Heart left ventricle (tissue), 16 donors: ENCODE measurements around the gene LEFTY2. TPM values are rescaled to one million over a fixed set of nuclear protein-coding genes. Genes with fewer than 3 reads are reported as not detected.

ENCODE experiments used
- ATAC-seq, 4 donors: fragments of 200-7000 bp; cut with Tn5 transposase; one replicate each; pipeline ENCODE4 v1.9.1; 2020 to 2022; ENCODE audit warnings: moderate library complexity in 4 of 4, mild to moderate bottlenecking in 3 of 4, moderate number of reproducible peaks in 1 of 4
- DNase-seq, 5 donors: peaks; one replicate each; pipeline ENCODE4 v3.0.0-alpha.2; 2020
- H3K27ac ChIP-seq, 12 donors: fragments of 200-600 bp; sonication (generic) in 4 of 12; one replicate each; pipeline versions ENCODE4 v1.5.0 to v1.8.0; 2016 to 2022; ENCODE audit warnings: mild to moderate bottlenecking in 2 of 12
- H3K27me3 ChIP-seq, 9 donors: fragments of 200-600 bp; sonication (generic) in 2 of 9; one replicate each; pipeline versions ENCODE4 v1.5.1 to v1.8.0; 2016 to 2022; ENCODE audit warnings: mild to moderate bottlenecking in 3 of 9
- H3K36me3 ChIP-seq, 9 donors: fragments of 200-600 bp; sonication (generic) in 2 of 9; one replicate each; pipeline versions ENCODE4 v1.5.0 to v1.8.0; 2018 to 2022; ENCODE audit warnings: mild to moderate bottlenecking in 2 of 9
- H3K4me1 ChIP-seq, 12 donors: fragments of 200-600 bp; sonication (generic) in 4 of 12; one replicate each; pipeline versions ENCODE4 v1.5.0 to v1.8.0; 2016 to 2022; ENCODE audit warnings: mild to moderate bottlenecking in 3 of 12
- H3K4me3 ChIP-seq, 12 donors: fragments of 200-600 bp; sonication (generic) in 4 of 12; one replicate each; pipeline versions ENCODE4 v1.5.0 to v1.8.0; 2017 to 2022; ENCODE audit warnings: mild to moderate bottlenecking in 9 of 12, moderate library complexity in 4 of 12
- H3K9me3 ChIP-seq, 12 donors: fragments of 200-600 bp; sonication (generic) in 4 of 12; one replicate each; pipeline versions ENCODE4 v1.5.0 to v1.8.0; 2016 to 2022; ENCODE audit warnings: mild to moderate bottlenecking in 1 of 12
- POLR2A ChIP-seq, 2 donors: fragments of 450-650 bp; IDR thresholded peaks; one replicate each; pipeline ENCODE4 v1.6.1; 2017; ENCODE audit warnings: antibody characterized with exemption in 2 of 2, mild to moderate bottlenecking in 2 of 2, moderate library complexity in 2 of 2
- WGBS, 4 donors: extraction: QIAGEN DNeasy Blood & Tissue Kit in 2 of 4; methylation state at CpG; one replicate each; pipeline versions ENCODE4 v1.1.5 to v1.1.7; 2013 to 2018; 5-methylcytosine and 5-hydroxymethylcytosine counted together
- intact Hi-C, 10 donors: fragments of 100-400 bp; cut with DNase I; formaldehyde crosslinking; loops; one replicate each; pipeline versions ENCODE4 v1.11.1 to v1.14.2; 2022
- polyA plus RNA-seq, 2 donors: library from polyadenylated mRNA; stranded (reverse); fragments of 200-250 nt; gene quantifications; one replicate each; pipeline ENCODE4 v1.2.3, GENCODE V29; 2013
- total RNA-seq, 9 donors: library from RNA; depleted of rRNA in 2 of 9; stranded (reverse); fragments of >200 nt in 2 of 9; fragmentation: NEBNext Ultra II Directional in 3 of 9; extraction: Animal tissue kit (Norgen Biotek cat#: 25700) in 3 of 9; gene quantifications; one replicate each; pipeline versions ENCODE4 v1.1.0 to v1.2.4, GENCODE V29; 2016 to 2023
- TF ChIP-seq, protein P1 (sequence below), 12 donors: fragments of 200-600 bp; sonication (generic) in 4 of 12; IDR thresholded peaks; one replicate each; pipeline versions ENCODE4 v1.5.0 to v1.8.0; 2018 to 2022; ENCODE audit warnings: antibody characterized with exemption in 12 of 12, mild to moderate bottlenecking in 5 of 12
- donor health status: ischemic (EF 13 %, LVEDD 7.1; RV severe dilation, severe dysfunction).
- donor health status: healthy with polysubstance abuse.
- donor health status: DM: no; HTN: yes; CAD: no.
- donor health status: DM: no; HTN: no; CAD: no.
- donor health status: ischemic (EF 25% LVEDD 6.9; RV normal size, moderate dysfunction).
- donor health status: ischemic (EF 25% LVEDD 5.7; RV mildly dilated, moderate dysfunction).
- donor health status: healthy.
- donor health status: DM: yes; HTN: yes; CAD: no.
- donor health status: ischemic (EF 35%, LVEDD 5.7; RV mildly dilated, moderate dysfunction).
- donor health status: nonischemic (EF 11% LVEDD 7.7; RV severe dilation, severe dysfunction).
- donor health status: DM: yes; HTN: yes; CAD: no.
- donor health status: PGD.
- donor health status: ischemic (EF 29% LVEDD 5.4; RV normal size, mild dysfunction).
- donor health status: nonischemic (EF 23%, LVEDD 6.1; RV moderate dilation, normal function).

The LEFTY2 gene
- total and polyA plus RNA-seq, 11 donors: 0.11 to 1.8 (median 0.29) TPM; not detected in 1

DNA sequence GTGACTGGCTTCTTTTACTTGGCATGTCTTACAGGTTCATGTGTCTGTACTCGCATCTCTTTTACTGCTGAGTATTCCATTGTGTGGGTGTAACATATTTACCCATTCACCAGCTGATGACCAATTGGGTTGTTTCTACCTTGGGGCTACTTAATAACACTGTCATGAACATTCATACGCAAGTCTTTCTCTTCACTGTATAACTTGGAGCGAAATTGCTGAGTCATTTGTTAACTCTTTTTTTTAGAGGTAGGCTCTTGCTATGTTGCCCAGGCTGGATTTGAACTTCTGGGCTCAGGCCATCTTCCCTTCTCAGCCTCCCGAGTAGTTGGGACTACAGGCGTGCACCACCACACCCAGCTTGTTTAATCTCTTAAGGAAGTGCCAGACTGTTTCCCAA is 23.5 kb downstream of the LEFTY2 start:
- H3K4me1 ChIP-seq: peaks cover 0 to 27% (median 9%) of the 10 kb centered on the region in 12 donors
- WGBS, 4 donors: 90 to 94% (median 92%) methylated on average over 5 of the region's 5 CpGs
- no peak overlapping the region for H3K27ac ChIP-seq
- ATAC-seq: no peak
- H3K4me3 ChIP-seq: no peak overlapping the region
- intact Hi-C loops: loop anchor here in 6 of 10 donors (10.0 kb wide), 5 partner anchors 57 to 373 kb away; partner anchors contain the start of gene SRP9 (in 4 of the 6)
- peaks cover 0 to 71% (median 40%) of the 10 kb centered on the region in 9 donors for H3K36me3 ChIP-seq
- no peak for DNase-seq
- H3K27me3 ChIP-seq: no peaks in the 10 kb centered on the region
- TF ChIP-seq, protein P1, sequence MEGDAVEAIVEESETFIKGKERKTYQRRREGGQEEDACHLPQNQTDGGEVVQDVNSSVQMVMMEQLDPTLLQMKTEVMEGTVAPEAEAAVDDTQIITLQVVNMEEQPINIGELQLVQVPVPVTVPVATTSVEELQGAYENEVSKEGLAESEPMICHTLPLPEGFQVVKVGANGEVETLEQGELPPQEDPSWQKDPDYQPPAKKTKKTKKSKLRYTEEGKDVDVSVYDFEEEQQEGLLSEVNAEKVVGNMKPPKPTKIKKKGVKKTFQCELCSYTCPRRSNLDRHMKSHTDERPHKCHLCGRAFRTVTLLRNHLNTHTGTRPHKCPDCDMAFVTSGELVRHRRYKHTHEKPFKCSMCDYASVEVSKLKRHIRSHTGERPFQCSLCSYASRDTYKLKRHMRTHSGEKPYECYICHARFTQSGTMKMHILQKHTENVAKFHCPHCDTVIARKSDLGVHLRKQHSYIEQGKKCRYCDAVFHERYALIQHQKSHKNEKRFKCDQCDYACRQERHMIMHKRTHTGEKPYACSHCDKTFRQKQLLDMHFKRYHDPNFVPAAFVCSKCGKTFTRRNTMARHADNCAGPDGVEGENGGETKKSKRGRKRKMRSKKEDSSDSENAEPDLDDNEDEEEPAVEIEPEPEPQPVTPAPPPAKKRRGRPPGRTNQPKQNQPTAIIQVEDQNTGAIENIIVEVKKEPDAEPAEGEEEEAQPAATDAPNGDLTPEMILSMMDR (IDR thresholded peaks at IDR 0.05): no peak
- no peak for TF ChIP-seq POLR2A (IDR thresholded peaks at IDR 0.05)
- H3K9me3 ChIP-seq: no peaks in the 10 kb centered on the region

DNA sequence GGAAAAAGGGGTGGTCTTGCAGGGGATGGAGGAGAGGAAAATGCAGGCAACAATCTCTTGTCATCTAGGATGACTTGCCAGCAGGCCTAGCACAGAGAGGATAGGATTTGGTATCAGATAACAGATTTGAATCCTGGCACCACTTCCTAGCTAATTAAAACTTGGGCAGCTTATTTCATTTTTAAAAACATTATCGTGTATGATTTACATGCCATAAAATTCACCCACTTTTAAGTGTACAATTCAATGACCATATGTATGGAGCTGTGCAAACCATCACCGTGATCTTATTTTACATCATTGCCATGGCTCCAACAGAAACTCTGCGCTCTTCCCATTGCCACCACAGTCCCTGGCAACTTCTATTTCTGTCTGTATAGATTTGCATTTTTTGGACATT is 23.9 kb downstream of the LEFTY2 start:
- no peaks in the 10 kb centered on the region for H3K9me3 ChIP-seq
- H3K4me3 ChIP-seq: no peak overlapping the region
- WGBS, 4 donors: 96 to 99% (median 97%) methylated on average over 3 of the region's 3 CpGs
- peaks cover 0 to 22% (median 9%) of the 10 kb centered on the region in 12 donors for H3K4me1 ChIP-seq
- no peak overlapping the region for H3K27ac ChIP-seq
- DNase-seq (no peak), ATAC-seq (no peak)
- intact Hi-C loops: loop anchor here in 6 of 10 donors (10.0 kb wide), 5 partner anchors 58 to 372 kb away; partner anchors contain the start of gene SRP9 (in 4 of the 6)
- no peaks in the 10 kb centered on the region for H3K27me3 ChIP-seq
- TF ChIP-seq, protein P1 (IDR thresholded peaks at IDR 0.05): no peak
- TF ChIP-seq POLR2A (IDR thresholded peaks at IDR 0.05): no peak
- peaks cover 0 to 71% (median 39%) of the 10 kb centered on the region in 9 donors for H3K36me3 ChIP-seq

DNA sequence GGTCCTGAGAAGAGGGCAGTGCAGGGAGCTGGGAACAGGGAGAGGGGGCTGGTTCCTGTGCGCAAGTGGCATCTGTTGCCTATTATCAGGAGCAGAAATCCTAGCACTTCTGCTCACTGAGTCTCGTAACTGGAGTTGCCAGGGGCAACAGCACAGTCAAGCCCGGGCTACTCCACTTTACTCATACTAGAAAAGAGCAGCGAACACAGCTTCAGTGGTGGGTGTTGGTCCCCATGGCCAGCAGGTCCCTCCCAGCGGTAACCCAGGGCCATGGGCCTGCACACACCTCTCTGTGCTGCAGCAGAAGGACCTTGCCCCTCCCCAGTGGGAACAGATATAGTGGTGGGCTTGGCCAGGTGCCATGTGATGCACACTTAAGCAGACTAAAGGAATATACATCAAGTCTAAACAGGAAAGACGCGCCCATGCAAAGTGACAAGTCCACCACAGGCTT is 25.5 kb downstream of the LEFTY2 start:
- 80 to 90% (median 87%) methylated on average over 7 of the region's 7 CpGs for WGBS, 4 donors
- no peak for ATAC-seq
- H3K36me3 ChIP-seq: peaks cover 0 to 58% (median 25%) of the 10 kb centered on the region in 9 donors

DNA sequence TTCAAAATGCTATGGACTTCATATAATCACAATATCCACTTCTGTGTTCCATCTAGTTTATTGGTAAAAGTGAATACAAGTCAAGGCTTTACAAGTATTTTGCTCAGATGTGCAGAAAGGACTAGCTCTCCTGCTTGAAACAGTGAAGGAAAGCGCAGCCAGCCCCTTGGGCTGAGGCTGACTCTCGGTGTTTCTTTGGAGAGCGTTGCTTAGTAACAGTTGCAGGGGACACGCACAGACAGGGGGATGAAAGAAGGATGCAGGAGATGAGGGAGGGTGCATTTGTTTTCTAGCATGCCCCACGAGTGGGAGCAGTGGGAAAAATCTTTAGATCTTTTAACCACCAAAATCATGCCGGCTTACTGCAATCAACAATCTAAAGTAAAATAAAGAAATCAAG is 26.1 kb downstream of the LEFTY2 start:
- H3K27ac ChIP-seq: no peak overlapping the region
- 89 to 93% (median 90%) methylated on average over 6 of the region's 6 CpGs for WGBS, 4 donors
- H3K9me3 ChIP-seq: no peaks in the 10 kb centered on the region
- H3K27me3 ChIP-seq: no peaks in the 10 kb centered on the region
- intact Hi-C loops: loop anchor here in 9 of 10 donors (2.0 to 10.0 kb wide), 11 partner anchors 38 to 442 kb away; partner anchors contain the start of gene SRP9 (in 8 of the 9)
- ATAC-seq (no peak), DNase-seq (no peak)
- H3K4me1 ChIP-seq: peaks cover 0 to 21% (median 9%) of the 10 kb centered on the region in 12 donors
- H3K4me3 ChIP-seq: no peak overlapping the region
- TF ChIP-seq, protein P1 (IDR thresholded peaks at IDR 0.05): no peak
- no peak for TF ChIP-seq POLR2A (IDR thresholded peaks at IDR 0.05)
- H3K36me3 ChIP-seq: peaks cover 0 to 55% (median 20%) of the 10 kb centered on the region in 9 donors

More for the DNA sequence above, 25.5 kb downstream of the LEFTY2 start:
- H3K27me3 ChIP-seq: no peaks in the 10 kb centered on the region
- intact Hi-C loops: loop anchor here in 6 of 10 donors (2.0 to 10.0 kb wide), 6 partner anchors 59 to 443 kb away; partner anchors contain the start of gene SRP9 (in 4 of the 6)
- H3K27ac ChIP-seq: no peak overlapping the region
- DNase-seq: no peak
- no peak for TF ChIP-seq POLR2A (IDR thresholded peaks at IDR 0.05)
- TF ChIP-seq, protein P1 (IDR thresholded peaks at IDR 0.05): no peak
- H3K4me3 ChIP-seq: no peak overlapping the region
- H3K4me1 ChIP-seq: peaks cover 0 to 25% (median 13%) of the 10 kb centered on the region in 12 donors
- no peaks in the 10 kb centered on the region for H3K9me3 ChIP-seq
